Body of pancreas (tissue), 4 donors: ENCODE data around the gene PLPP2. TPM values are rescaled to one million over a fixed set of nuclear protein-coding genes. Genes with fewer than 3 reads are reported as not detected.
A peak's percentile ranks its signal among the peaks of the same experiment; 100 is the strongest.

Source experiments
- ATAC-seq: fragments of 150-250 bp; one replicate; pipeline ENCODE4 v1.9.1; 2016
- DNase-seq, 4 donors: peaks; one replicate each; pipeline ENCODE4 v3.0.0-alpha.2; 2019
- H3K27ac ChIP-seq, 4 donors: fragments of 200-600 bp; sonication (generic); 1 replicate in 3 of 4; 2 replicates in 1 of 4; pipeline versions ENCODE4 v1.5.1 to v1.6.1; 2016 to 2019; ENCODE audit warnings: mild to moderate bottlenecking in 1 of 4, mixed read lengths in 1 of 4, moderate library complexity in 1 of 4
- H3K27me3 ChIP-seq, 2 donors: fragments of 200-600 bp; sonication (generic); one replicate each; pipeline ENCODE4 v1.6.0; 2016; ENCODE audit warnings: mild to moderate bottlenecking in 1 of 2
- H3K36me3 ChIP-seq, 2 donors: fragments of 200-600 bp; sonication (generic); replicated peaks in 1 of 2; 2 replicates each; pipeline ENCODE4 v1.5.1; 2016; ENCODE audit warnings: low read depth in 2 of 2; ENCODE audit not compliant: insufficient read depth in 1 of 2
- H3K4me1 ChIP-seq: fragments of 200-600 bp; sonication (generic); one replicate; pipeline ENCODE4 v1.6.0; 2016
- H3K4me3 ChIP-seq, 2 donors: fragments of 200-600 bp; sonication (generic); 1 replicate in 1 of 2; 2 replicates in 1 of 2; pipeline ENCODE4 v1.5.1; 2016 to 2019
- H3K9me3 ChIP-seq, 3 donors: fragments of 200-600 bp; sonication (generic); 1 replicate in 2 of 3; 2 replicates in 1 of 3; pipeline ENCODE4 v1.5.1; 2016
- CTCF ChIP-seq, 7 experiments: fragments of 450-650 bp in 4 of 7; fragments of 200-600 bp in 3 of 7; sonication (generic) in 3 of 7; IDR thresholded peaks; one replicate each; pipeline ENCODE4 v1.5.1; 2016 to 2019; ENCODE audit warnings: antibody characterized with exemption in 7 of 7
- POLR2A ChIP-seq, 3 donors: fragments of 450-650 bp; IDR thresholded peaks; one replicate each; pipeline ENCODE4 v1.6.1; 2016; ENCODE audit warnings: antibody characterized with exemption in 3 of 3, mild to moderate bottlenecking in 2 of 3
- WGBS, 2 donors: methylation state at CpG; one replicate each; pipeline ENCODE4 v1.1.5; 2017; 5-methylcytosine and 5-hydroxymethylcytosine counted together
- intact Hi-C: fragments of 100-400 bp; cut with DNase I; formaldehyde crosslinking; loops from one replicate; pipeline ENCODE4 v1.15.1; 2023
- total RNA-seq, 2 donors: library from RNA; depleted of rRNA; stranded (reverse); fragments of >200 nt; gene quantifications; one replicate each; pipeline ENCODE4 v1.1.0, GENCODE V29; 2016

PLPP2 gene
- total RNA-seq, 2 donors from 2014 or later: 66.4 to 75.8 TPM

- 89% methylated on average over 19 of the region's 19 CpGs; no CpG with 5 or more reads in 1 of the 2 donors for WGBS, 2 donors
- intact Hi-C loops: no loop called here
- H3K4me3 ChIP-seq: no peak overlapping the region
Observed at GRCh38 chr19:287381-287871, 3.8 kb downstream of the PLPP2 start.

DNA sequence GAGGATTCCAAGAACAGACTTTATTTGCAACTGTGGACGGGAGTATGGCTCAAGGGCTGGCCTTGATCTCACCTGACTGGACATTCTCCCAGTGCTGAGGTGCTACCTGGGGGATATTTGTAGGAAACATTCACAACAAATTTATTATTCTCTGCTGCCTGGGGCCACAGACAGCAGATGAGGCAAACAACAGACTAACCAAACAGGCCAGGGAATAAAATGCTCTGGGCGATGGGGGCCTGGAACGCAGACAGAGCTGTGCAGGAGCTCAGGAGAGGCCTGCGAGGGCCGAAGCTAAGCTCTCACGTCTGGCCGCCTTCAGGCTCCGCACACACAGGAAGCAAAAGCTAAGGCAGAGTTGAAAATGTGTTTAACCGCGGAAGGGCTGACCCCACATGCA, 7.8 kb downstream of the PLPP2 start:
- DNase-seq (no peak), ATAC-seq (no peak)
- Histone ChIP-seq H3K27me3 (no peaks in the 10 kb centered on the region), H3K27ac (peak overlapping the region in 1 of 4 donors; percentile 30), H3K9me3 (no peaks in the 10 kb centered on the region), H3K4me3 (no peak overlapping the region), H3K4me1 (peaks cover 12% of the 10 kb centered on the region), H3K36me3 (no peaks in the 10 kb centered on the region)
- TF ChIP-seq POLR2A (IDR thresholded peaks at IDR 0.05): no peak
- no peak for TF ChIP-seq CTCF (IDR thresholded peaks at IDR 0.05)
- WGBS, 2 donors: 81 to 85% methylated on average over 10 of the region's 10 CpGs
- intact Hi-C loops: no loop called here

More at GRCh38 chr19:287381-287871, 3.8 kb downstream of the PLPP2 start:
- Histone ChIP-seq H3K4me1 (peaks cover 47% of the 10 kb centered on the region), H3K27ac (peak overlapping the region in 2 of 4 donors; percentile 23 to 25), H3K27me3 (peaks cover 0 to 8% of the 10 kb centered on the region in 2 donors), H3K9me3 (no peaks in the 10 kb centered on the region), H3K36me3 (no peaks in the 10 kb centered on the region)
- DNase-seq (no peak), ATAC-seq (no peak)
- no peak for TF ChIP-seq CTCF (IDR thresholded peaks at IDR 0.05)
- no peak for TF ChIP-seq POLR2A (IDR thresholded peaks at IDR 0.05)

GRCh38 chr19:282501-282900, 8.7 kb downstream of the PLPP2 start:
- 72 to 75% methylated on average over 9 to 13 of the region's 13 CpGs for WGBS, 2 donors
- no peak overlapping the region for H3K4me3 ChIP-seq
- intact Hi-C loops: no loop called here

GRCh38 chr19:281992-282391, 9.2 kb downstream of the PLPP2 start:
- no peaks in the 10 kb centered on the region for H3K36me3 ChIP-seq
- DNase-seq (no peak), ATAC-seq (no peak)
- peaks cover 11% of the 10 kb centered on the region for H3K4me1 ChIP-seq
- no peaks in the 10 kb centered on the region for H3K27me3 ChIP-seq
- no peaks in the 10 kb centered on the region for H3K9me3 ChIP-seq
- H3K4me3 ChIP-seq: no peak overlapping the region
- no peak for TF ChIP-seq POLR2A (IDR thresholded peaks at IDR 0.05)
- no peak for TF ChIP-seq CTCF (IDR thresholded peaks at IDR 0.05)
- 52 to 100% methylated on average over 1 to 10 of the region's 10 CpGs for WGBS, 2 donors
- intact Hi-C loops: no loop called here
- no peak overlapping the region for H3K27ac ChIP-seq

More at GRCh38 chr19:282501-282900, 8.7 kb downstream of the PLPP2 start:
- H3K4me1 ChIP-seq: peaks cover 11% of the 10 kb centered on the region
- H3K27ac ChIP-seq: no peak overlapping the region
- no peak for DNase-seq
- H3K27me3 ChIP-seq: no peaks in the 10 kb centered on the region
- no peak for ATAC-seq
- no peaks in the 10 kb centered on the region for H3K36me3 ChIP-seq
- TF ChIP-seq POLR2A (IDR thresholded peaks at IDR 0.05) (no peak), CTCF (IDR thresholded peaks at IDR 0.05) (no peak)
- no peaks in the 10 kb centered on the region for H3K9me3 ChIP-seq

DNA sequence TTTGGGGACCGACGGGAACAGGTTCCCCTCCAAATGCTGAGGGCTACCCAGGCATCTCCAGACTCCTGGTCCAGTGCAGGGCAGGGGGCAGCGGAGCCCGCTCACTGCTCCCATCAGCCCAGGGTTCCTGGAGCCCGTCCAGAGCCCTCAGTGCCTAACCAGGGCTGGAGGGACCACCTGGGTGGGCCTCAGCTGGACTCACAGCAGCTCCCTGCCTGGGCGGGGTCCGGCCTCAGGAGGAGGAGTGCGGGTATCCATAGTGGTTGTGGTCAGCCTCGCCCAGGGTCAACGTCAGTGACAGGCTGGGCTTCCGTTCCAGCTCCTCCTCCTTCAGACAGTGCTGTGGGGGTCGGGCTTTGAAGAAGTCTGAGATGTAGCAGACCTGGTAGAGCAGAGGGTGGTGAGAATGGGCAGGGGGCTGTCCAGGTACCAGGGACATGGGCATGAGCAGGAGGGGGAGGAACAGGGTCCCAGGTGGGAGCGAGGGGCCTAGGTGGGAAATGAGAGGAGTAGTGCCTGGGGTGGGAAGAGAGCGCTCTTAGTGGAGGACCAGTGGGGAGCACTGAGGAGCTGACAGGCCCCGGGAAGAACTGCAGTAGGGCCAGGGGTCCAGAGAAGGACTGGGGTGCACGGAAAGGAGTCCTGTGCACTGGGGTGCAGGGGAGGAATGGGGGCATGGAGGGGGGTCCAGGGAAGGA, 9.9 kb downstream of the PLPP2 start:
- H3K4me1 ChIP-seq: peaks cover 11% of the 10 kb centered on the region
- no peaks in the 10 kb centered on the region for H3K9me3 ChIP-seq
- WGBS, 2 donors: 82 to 83% methylated on average over 11 to 16 of the region's 16 CpGs
- no peak overlapping the region for H3K27ac ChIP-seq
- no peak overlapping the region for H3K4me3 ChIP-seq
- ATAC-seq: no peak
- intact Hi-C loops: no loop called here
- TF ChIP-seq CTCF (IDR thresholded peaks at IDR 0.05) (no peak), POLR2A (IDR thresholded peaks at IDR 0.05) (no peak)
- no peaks in the 10 kb centered on the region for H3K27me3 ChIP-seq
- H3K36me3 ChIP-seq: no peaks in the 10 kb centered on the region
- DNase-seq: no peak
